ENCODE data around the gene HDGF.
"Not testable (repeated sequence)": the region's sequence is repeated elsewhere in the genome, so short reads cannot be mapped to it uniquely, and the experiment has no call there.

HDGF gene

DNA sequence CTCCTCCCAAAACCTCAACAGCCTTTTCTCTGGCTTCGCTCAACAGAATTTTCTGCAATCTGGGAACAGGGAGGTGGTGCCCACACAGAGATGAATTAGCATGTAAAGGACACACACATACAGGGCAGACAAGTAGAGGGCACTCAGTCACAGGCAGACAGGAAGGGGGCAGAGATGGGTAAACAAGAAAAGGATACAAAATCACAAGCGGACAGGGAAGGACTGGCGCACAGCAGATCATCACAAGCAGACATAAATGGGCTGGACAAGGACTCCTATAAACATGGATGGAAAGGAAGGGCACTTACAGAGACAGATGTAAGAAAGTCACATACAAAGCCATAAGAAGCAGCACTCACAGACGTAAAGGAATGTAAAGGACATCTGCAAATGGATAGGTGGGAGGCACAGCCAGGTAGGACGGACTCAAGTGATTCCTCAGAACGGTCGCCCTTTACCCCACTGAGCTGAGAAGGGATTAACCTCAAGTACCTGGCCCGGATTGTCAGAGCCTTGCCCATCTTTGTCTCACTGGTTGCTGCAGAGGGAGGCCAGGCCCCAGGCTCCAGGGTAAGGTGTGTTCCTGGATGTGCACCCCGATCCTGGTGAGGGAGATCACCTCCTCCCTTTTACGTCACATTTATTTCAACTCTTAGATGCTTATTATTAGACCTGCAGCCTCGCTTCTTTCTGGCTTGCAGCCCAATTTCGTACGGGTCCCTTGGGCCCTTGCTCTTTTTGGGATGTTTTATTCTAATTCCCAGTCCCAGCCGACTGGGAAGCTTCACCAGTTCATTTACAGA lies 15.0 kb upstream of the HDGF start:
- no peak for DNase-seq

DNA sequence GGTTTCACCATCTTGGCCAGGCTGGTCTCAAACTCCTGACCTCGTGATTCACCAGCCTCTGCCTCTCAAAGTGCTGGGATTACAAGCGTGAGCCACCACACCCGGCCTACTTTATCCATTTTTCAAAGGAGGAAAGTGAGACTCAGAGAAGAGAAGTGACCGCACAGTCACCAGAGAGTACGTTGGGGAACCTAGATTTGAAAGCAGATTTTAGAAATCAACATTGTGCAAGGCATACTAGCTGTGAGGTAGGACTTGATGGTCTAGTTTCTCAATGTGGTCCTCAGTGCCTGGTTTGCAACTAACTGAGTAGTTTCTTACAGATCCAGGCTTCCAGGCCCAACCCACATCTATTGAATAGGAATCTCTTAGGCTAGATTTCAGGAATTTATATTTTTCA lies 14.2 kb upstream of the HDGF start:
- DNase-seq = no peak

DNA sequence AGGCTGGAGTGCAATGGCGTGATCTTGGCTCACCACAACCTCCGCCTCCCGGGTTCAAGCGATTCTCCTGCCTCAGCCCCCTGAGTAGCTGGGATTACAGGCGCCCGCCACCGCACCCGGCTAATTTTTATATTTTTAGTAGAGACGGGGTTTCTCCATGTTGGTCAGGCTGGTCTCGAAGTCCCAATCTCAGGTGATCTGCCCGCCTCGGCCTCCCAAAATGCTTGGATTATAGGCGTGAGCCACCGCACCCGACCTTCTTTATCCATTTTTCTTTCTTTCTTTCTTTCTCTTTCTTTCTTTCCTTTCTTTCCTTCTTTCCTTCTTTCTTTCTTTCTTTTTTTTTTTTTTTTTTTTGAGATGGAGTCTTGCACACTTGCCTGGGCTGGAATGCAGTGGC lies 13.7 kb upstream of the HDGF start:
- not testable (repeated sequence) for DNase-seq

DNA sequence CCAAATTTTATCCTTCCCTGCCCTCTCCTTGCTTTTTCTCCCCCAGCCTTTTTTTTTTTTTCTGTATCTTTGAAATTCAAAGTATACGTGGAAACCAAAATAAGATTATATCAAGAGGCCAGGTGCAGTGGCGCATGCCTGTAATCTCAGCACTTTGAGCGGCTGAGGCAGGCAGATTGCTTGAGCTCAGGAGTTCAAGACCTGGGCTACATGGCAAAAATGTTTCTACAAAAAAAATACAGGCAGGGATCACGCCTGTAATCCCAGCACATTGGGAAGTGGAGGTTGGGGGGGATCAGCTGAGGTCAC lies 9.3 kb upstream of the HDGF start:
- DNase-seq = no peak

DNA sequence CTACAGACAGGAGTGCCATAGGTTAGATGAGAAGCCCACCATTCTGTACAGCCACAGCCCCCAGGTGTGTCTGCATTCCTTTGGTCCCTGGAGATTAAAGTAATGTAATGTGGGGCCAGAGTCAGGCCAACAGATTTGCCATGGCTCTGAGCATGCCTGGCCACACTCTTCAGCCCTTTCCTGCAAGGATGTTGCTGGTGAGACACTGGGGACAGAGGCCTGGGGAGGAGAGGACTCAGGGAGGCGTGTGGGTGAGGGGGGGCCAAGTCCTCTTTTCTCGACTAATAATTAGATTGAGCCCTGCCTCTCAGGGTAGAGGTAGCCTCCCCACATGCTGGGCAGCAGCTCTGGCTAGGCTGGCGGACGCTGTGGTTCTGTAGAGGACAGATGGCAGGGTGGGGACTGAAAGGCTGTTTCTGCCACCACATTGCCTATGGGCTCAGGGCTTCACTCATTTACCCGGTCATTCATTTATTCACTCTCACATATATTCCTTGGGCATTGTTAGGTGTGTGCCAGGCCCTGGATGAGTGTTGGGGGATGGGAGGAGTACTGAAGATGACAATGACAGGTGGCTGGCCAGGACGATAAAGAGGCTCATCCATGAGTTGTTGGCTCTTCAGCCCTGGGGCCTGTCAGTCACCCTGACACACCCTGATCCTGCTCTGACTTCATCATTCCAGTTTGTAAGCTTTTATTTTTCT lies 8.8 kb upstream of the HDGF start:
- no peak for DNase-seq

DNA sequence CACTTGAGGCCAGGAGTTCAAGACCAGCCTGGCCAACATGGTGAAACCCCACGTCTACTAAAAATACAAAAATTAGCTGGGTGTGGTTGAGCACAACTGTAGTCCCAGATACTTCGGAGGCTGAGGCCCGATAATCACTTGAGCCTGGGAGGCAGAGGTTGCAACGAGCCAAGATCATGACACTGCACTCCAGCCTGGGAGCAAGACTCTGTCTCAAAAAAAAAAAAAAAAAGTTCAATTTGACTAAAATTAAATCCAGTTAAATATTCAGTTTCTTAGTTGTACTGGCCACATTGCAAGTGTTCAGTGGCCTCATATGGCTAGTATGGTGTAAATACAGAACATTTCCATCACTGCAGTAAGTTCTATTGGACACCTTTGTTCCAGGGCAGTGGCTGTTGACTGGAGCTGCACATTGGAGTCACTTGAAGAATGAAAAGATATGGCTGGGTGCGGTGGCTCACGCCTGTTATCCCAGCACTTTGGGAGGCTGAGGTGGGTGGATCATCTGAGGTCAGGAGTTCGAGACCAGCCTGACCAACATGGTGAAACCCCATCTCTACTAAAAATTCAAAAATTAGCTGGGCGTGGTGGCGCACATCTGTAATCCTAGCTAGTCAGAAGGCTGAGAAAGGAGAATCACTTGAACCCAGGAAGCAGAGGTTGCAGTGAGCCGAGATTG lies 6.2 kb upstream of the HDGF start:
- DNase-seq = not testable (repeated sequence)

DNA sequence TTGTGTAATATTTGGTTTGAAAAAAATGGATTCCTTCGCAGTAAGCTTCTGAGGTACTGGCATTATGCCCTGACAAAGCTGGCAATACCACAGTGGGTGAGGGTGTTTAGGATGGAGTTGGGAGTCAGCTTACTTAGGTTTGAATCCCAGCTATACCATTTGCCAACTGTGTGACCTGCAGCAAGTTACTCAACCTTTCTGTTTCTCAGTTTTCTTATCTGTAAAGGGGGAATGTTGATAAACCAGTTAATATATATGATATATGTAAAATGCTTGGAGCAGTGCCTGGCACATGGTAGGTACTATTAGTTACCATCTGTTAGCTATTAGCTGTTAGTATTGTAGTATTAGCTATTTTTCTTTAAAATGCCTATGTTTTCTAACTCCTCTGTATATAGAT lies 4.9 kb upstream of the HDGF start:
- no peak for DNase-seq

DNA sequence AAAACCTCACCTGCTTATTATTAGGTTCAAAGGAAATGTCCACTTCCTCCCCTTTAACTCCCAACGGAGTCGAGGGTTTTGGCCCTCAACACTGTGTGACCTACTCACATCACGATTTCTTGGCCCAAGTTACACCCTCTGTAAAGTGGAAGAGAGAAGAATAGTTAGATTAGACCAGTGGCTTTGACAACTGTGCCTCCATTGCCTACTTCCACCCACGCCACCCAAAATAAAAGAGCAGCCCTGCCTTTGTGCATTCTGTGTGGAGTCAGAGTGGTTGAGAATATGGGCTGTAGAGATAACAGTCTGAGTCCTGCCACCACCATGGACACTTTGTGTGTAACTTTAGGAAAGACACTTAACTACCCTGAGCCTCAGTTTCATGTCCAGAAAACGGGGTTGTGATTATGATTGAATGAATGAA lies 4.1 kb upstream of the HDGF start:
- no peak for DNase-seq

DNA sequence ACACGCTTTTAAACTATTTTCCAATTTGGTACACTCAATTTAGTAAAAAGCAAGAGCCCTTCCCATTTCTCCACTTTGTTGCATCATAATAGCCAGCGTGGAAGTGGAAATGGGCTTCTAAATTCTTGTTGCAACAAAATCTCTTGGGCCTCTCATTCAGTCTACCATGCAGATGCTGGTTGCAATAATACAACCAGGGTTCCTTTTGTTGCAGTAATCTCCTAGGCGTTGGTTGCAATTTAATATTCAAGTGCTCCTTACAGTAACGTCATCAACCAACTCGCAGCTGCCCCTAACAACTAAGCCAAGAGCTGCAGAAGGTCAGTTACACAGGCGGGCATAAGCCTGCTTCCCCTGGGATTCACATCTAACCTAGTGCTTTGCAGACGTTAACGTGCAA lies 2.7 kb upstream of the HDGF start:
- no peak for DNase-seq

DNA sequence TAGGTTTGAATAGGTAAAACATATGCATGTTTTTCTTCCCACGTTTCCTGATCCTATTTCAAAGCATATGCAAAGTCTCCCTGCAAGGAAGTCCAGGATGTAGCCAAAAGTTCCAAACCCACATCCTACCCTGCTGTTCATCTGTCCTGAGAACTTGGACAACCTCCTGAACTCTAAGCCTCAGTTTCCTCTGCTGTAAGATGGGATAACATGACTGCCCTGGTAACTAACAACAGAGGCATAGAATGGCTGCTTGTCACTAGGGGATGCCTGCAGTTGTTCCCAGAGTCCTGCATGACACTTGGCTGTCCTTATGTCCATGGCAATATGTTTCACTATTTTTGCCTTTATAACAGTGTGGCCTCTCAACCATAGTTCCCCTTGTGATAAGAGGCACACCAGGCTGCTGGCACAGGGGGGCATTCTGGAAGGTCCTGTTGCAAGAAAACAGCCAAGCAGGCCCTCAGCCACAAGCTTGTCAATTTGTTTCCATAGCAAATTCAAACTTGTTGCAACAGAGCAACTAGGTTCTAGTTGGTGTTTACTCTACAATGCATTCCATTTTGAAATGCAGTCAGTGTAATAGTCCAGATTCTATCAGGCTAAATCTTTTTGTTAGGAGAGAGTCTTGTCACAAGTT lies 1.5 kb upstream of the HDGF start:
- DNase-seq = no peak

DNA sequence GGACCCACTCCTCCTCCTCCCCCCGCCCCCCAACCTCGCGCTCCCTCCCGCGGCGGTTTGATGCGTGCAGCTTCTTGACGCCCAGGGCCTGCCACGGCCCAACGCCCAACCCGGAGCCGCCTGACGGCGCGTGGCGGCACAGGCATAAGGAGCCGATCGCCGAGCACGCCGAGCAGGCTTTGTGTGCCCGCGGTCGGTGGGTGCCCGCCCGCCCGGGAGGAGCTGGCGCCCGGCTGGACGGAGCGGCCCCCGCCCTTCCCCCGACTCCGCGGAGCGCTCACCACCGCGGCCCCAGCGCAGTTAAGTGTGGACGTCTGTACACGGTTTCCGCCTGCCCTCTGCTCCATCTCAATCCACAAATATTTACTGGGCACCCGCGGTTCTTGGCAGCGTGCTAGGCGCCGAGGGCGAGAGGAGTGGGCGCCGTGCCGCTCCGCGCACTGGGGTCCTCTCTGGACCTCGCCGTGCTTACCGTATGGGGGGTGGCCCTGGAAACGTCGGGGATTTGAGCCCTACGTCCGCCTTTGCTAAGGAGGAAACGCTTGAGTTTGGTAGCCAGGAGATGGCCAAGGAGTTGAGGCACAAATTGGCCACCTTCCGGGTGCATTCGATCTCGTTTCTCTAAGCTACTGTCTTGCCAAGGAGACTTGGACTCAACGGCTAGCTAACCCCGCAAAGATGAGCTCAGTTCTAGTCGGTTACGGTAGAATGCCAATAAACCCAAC lies 444 bp upstream of the HDGF start:
- peak; percentile 99 for DNase-seq

DNA sequence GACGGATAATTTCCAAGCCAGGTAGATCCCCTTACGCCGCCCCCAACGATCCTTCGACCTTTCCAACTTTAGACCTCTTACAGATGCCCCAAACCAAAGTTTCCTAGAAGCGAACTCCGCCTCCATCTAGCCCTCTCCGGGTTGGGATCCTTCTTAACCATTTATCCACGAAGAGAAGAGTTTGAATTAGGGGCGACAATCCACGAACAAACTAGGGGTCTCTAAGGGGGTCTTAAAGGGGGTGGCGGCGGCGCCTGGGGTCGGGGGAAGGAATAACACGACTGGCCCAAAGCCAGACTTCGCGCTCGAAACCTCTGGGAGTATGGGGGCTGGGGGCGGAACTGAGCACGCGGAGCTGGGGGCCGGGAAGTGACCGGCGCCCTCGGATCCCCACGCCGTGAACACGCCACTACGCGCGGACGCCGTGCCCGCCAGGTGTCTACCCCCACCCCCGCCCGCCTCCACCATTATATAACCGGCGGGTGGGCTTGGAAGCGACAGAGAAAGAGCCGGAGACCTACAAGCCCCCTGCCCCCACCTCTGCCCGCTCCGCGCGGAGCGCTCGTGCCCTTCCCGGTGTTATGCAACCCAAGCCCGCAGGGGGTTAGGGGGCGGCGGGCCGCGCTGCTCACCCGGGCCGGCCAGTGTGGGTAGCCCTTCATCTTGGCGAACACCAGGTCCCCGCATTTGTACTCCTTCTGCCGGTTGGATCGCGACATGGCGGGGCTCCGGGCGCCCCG lies 594 bp downstream of the HDGF start:
- DNase-seq = no peak

DNA sequence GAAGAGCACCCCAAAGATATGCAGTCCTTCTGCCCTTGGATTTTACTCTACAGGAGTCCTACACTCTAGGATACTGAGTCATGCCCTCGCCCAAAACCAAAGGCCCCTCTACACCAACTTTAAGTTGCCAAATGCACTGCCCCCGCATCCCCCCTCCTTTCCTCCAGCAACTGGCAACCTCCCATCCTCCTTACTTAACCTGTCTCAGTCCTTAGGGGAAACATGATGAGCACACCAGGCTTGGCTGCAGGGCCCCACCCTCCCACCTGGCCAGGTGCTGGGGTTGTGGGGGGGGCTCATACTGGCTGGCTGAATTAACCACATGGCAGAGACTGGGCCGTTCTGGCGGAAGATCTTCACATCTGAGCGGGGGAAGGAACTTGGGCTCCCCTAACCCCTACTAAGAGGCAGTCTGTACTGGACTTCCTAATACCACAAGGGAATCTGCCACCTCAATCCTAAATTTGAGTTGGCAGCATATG lies 1.2 kb downstream of the HDGF start:
- no peak for DNase-seq

DNA sequence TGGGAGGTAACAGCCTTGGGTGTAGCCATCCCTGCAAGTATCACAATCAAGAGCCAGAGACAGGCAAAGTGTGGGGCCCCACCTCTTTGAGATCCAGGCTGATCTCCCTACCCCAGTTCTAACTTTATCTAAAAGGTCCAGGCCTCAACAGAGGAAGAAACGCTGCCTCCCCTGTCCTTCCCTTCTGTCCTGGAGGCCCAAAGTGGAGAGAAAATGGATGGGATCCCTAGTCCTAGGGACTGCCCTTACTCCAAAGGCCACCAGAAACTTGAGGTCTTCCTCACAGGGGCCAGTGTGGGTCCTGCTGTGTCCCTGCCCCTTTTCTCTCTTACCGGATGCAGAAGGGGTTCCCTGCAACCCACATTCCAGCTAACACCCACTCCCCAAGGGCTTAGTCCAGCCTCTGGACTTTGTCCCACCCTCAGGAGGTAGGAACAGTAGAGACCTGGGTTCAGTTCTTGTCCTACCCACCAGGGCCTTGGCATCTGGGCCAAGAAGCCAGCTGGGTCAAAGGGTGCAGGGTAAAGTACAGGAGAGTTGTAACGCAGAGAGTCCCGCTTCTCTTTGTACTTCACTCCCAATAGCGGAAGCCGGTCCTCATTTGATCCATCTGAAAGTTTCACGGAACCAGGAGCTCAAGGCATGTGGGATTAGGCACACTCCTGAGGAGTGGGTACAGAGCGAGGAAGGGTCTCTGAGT lies 1.9 kb downstream of the HDGF start:
- DNase-seq = no peak

DNA sequence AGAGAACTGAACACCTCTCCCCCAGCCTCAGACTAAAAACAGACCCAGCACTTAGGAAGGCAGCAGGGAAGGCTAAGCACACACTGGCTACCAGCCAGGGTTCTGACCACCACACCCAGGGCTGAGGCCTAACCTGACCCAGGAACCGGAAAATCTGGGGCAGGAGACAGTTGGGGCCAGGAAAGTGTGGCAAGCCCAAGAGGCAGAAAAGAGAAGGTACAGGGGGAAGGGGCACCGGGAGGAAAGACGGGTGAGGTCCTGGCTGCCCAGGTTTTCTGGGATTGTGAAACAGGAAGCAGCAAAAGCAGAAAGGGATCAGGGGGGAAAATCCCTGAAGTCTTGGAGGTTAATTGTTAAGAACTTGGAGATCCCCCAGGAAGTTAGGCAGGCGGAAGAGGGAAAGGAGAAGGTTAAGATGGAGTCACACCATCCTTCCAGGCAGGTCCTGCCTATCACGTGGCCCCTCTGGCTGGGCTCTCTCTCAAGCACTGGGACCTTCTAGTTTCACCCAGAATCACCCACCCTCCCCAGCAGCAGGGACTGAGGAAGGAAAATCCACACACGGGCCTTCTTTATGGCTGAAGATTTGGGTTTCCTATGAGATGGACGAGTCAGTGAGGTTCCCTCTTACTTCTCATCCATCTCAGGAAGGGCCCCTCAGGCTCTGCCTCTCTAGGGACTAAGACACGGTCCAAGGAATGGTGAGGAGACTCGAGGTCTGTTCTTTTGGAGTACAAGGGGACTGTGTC lies 2.6 kb downstream of the HDGF start:
- DNase-seq = peak; percentile 47

DNA sequence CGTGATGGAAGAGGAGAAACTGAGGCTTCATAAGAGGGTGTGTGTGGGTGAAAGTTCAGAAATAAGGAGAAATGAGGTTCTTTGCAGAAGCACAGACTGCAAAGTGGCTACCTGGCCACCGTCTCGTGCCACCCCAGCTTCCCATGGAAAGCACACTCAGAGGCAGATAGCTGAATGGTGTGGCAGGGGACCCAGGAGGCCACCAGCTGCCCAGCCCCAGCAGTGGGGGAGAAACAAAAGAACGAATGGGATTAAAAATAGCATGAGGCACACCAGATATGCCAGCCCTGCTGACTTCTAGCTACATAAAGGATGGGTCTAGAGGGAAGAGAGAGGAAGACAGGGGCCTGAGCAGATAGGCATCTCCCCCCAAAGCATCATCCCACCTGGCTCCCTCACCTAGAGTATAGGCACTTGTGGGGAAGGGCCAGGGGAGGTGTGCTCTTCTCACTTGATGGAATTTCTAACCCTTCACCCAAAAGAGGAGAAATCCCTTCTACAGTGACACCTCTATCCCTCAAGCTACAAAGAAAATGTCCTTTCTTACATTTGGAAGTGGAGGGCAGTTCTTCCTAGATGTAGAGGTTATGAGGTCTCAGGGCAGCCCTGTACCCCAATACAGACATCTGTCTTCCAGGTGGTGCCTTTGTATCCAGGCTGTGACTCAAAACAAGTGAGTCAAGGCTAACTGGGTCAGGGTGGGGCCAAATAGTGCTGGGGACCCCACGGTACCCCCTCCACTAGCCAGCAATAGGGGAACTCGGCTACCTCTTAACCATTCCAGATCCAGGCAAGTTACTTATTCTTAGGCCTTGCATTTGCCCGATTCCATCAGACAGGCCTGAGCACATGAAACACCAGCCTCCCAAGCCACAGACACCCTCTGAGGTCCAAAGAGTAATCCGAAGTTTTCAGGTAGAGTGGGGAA lies 3.5 kb downstream of the HDGF start:
- DNase-seq = no peak

DNA sequence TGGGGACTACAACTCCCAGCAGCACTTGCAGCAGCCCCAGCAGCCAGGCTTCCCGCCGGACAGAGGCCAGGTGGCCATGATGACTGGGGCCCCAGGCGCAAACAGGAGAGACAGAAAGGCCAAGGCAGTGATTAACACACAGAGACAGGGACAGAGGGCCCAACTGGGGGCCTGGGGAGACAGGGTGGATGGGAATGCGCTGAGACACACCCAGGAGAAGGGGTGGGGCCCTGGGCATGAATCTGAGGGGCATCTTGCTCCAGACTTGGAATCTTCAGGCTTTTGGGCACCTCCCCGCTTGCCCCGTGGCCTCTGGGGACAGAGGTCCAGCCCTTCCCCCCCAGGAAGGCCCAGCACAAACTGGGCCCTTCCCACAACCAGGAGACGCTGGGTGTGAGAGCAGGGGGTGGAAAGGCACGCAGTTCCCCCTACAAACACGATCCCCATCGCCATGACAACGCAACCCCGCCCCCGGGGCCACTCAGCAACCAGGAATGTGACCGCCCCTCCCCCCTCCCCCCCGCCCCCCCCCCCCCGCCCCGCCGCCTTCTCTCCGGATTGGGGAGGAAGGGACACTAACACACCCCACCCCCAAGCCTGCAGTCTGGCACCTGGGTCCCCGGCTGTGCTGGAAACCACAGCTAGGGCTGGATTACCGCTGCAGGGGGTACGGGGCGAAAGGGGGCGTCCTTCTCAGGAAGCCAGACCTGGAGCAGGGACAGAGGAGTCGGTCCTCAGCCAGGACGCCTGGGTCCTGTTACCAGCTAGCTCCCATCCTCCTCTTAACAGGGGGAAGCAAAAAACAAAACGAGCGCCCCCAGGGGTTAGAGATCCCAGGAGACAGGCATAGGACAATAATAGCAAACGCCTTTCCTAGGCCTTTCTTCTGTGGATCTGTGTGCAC lies 4.5 kb downstream of the HDGF start:
- peak; percentile 60 for DNase-seq

DNA sequence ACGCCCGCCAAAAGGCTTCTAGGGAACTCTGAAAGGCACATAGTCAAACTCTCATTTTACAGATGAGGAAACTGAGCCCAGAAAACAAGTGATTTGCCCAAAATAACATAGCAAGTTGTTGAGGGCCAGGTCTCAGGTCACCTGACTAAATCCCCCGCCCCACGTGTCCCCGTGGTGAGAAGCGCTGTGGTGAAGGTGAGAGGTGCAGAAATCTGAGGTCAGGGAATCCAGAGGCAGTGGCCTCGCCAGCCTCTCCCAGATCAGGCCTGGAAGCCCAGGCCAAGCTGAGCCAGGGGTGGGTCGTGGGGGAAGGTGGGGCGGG lies 5.1 kb downstream of the HDGF start:
- DNase-seq = no peak

DNA sequence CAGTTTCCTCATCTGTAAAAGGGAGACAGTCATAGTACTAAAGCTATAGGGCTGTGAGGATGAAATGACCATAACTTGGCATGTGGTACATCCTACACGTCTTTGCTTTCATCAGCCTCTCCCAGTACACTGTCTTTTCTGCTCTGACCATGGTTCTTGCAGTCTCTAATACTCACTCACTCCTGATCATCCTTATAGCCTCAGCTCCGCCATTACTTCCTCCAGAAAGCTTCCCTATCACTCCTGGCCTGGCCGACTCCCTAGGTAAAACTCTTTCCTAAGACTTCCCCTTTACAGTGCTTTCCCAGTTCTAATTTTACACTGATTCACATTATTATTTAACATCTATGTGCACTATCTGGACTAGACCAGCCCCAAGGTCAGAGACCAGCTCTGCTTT lies 5.6 kb downstream of the HDGF start:
- DNase-seq = no peak
